Adipocyte (in vitro differentiated cells): ENCODE data around the gene EFNA5.
A peak's percentile ranks its signal among the peaks of the same experiment; 100 is the strongest.

ENCODE experiments used
- DNase-seq: peaks from one replicate; pipeline ENCODE4 v3.0.0-alpha.2; 2015; ENCODE audit warnings: low read depth
- H3K27me3 ChIP-seq: replicated peaks from 2 replicates; pipeline ENCODE4 v1.7.0; 2013; ENCODE audit warnings: mild to moderate bottlenecking, low read length, moderate library complexity; ENCODE audit not compliant: control insufficient read depth, insufficient read depth
- H3K36me3 ChIP-seq: 2 replicates; pipeline ENCODE4 v1.7.0; 2013; ENCODE audit warnings: low read length, mild to moderate bottlenecking, moderate library complexity; ENCODE audit not compliant: control insufficient read depth, insufficient read depth, severe bottlenecking
- H3K4me1 ChIP-seq: 2 replicates; pipeline ENCODE4 v1.7.0; 2013; ENCODE audit warnings: mild to moderate bottlenecking, low read length, moderate library complexity; ENCODE audit not compliant: control insufficient read depth, insufficient read depth
- H3K4me3 ChIP-seq: 2 replicates; pipeline ENCODE4 v1.7.0; 2013; ENCODE audit warnings: mild to moderate bottlenecking, low read length, moderate library complexity
- H3K9ac ChIP-seq: 2 replicates; pipeline ENCODE4 v1.7.0; 2013; ENCODE audit warnings: mild to moderate bottlenecking, low read length, moderate library complexity
- H3K9me3 ChIP-seq: 2 replicates; pipeline ENCODE4 v1.7.0; 2013; ENCODE audit warnings: mild to moderate bottlenecking, low read length, moderate library complexity; ENCODE audit not compliant: control insufficient read depth

Gene EFNA5

DNA sequence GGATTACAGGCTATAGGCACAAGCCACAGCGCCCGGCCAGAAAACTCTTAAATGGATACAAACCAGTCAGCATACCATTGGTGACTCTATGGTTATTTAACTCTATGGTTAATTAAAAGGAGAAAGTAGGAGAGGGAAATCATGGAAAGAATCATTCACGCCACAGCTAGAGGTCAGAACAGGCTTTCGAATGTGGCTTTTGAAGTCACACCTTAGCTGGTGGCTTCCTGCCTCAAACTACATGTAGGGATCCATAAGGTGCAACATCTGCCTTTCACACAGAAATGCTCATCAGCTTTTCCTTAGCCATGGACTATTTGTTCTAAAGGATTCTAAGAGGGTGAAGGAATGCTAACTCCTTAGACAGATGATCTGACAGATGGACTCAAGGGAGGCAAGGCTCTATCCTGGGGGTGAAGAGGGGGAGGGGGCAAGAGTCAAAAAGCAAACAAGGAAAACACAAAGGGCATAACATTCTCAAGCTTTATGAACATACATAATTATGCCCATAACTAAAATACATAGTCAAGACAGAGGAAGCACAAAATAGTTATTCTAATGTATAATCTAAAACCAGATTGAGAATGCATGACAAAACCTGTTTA is 130.9 kb downstream of the EFNA5 start:
- peaks cover 32% of the 10 kb centered on the region for H3K4me1 ChIP-seq

DNA sequence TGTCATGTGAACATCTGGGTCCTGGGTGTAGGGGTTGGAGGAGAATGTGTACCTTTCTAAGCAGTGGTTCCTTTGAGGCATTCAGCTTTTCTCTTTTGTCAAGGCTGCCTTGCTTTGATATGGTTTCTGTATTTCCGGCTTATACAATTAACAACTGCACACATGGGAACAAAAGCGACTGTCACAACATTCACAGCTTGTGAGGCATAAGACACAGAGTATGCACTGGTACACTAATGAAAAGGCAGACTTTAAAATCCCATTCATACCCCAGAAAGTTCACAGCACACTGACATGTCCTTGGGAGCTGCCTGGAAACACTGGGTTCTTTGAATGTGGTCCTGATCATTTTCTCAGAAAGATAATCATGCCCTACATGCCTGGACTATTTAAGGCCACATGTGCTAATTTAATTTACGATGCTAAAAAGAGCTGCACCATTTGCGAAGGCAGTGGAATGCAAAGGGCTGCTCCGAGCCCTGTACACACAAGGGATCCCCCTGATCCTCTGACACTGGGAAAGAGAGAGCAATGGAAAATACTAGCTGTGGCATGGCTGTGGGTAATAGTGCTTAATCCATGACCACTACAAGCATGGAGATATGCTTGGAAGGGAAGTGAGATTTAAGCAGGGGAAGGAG is 131.8 kb downstream of the EFNA5 start:
- no peaks in the 10 kb centered on the region for H3K9me3 ChIP-seq
- no peak for DNase-seq
- no peak overlapping the region for H3K4me3 ChIP-seq
- no peaks in the 10 kb centered on the region for H3K27me3 ChIP-seq
- H3K36me3 ChIP-seq = no peaks in the 10 kb centered on the region
- peaks cover 32% of the 10 kb centered on the region for H3K4me1 ChIP-seq
- no peak overlapping the region for H3K9ac ChIP-seq

More for the DNA sequence above, 130.9 kb downstream of the EFNA5 start:
- no peak for DNase-seq
- H3K4me3 ChIP-seq = no peak overlapping the region
- H3K27me3 ChIP-seq = no peaks in the 10 kb centered on the region
- H3K9me3 ChIP-seq = no peaks in the 10 kb centered on the region
- H3K9ac ChIP-seq = no peak overlapping the region
- H3K36me3 ChIP-seq = no peaks in the 10 kb centered on the region

DNA sequence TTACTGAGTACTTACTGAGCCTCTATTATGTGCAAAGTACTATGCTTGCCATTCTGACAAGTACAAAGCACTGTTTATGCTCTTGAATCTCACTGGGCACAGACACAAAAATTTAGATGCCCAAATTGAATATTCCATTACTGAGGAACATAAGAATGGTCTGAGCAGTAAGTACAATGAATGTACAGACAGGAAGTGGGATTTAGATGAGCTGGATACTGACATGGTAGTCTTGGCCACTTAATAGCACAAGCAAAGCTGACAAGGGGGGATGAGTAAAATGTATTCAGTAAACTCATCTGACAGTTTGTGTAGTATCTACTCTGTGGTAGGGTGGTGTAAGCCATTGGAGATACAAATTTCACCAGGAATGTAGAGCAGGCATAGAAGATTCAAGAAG is 132.4 kb downstream of the EFNA5 start:
- no peaks in the 10 kb centered on the region for H3K9me3 ChIP-seq
- no peak overlapping the region for H3K9ac ChIP-seq
- no peak for DNase-seq
- peaks cover 27% of the 10 kb centered on the region for H3K4me1 ChIP-seq
- no peaks in the 10 kb centered on the region for H3K27me3 ChIP-seq
- H3K36me3 ChIP-seq = no peaks in the 10 kb centered on the region
- H3K4me3 ChIP-seq = no peak overlapping the region

DNA sequence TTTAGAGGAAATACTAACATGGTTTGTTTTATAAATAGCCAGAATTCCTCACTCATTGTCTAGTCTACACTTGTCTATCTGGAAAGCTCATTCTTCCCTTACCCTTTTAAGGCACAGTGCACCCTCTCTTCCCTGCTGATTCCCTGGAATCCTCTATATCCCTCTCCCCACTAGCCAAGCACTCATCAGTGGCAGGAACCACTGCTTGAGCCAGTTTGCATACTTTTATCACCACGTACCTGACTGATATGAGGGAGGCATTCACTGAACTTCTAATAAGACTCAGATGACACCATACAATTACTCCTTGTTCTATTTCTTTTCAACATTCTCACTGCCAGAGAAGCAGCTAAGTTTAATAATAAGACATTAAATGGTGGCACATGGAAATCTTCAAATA is 134.9 kb downstream of the EFNA5 start:
- Histone ChIP-seq H3K4me3 (no peak overlapping the region), H3K4me1 (peaks cover 20% of the 10 kb centered on the region), H3K9me3 (no peaks in the 10 kb centered on the region), H3K36me3 (no peaks in the 10 kb centered on the region), H3K27me3 (no peaks in the 10 kb centered on the region), H3K9ac (no peak overlapping the region)
- no peak for DNase-seq

DNA sequence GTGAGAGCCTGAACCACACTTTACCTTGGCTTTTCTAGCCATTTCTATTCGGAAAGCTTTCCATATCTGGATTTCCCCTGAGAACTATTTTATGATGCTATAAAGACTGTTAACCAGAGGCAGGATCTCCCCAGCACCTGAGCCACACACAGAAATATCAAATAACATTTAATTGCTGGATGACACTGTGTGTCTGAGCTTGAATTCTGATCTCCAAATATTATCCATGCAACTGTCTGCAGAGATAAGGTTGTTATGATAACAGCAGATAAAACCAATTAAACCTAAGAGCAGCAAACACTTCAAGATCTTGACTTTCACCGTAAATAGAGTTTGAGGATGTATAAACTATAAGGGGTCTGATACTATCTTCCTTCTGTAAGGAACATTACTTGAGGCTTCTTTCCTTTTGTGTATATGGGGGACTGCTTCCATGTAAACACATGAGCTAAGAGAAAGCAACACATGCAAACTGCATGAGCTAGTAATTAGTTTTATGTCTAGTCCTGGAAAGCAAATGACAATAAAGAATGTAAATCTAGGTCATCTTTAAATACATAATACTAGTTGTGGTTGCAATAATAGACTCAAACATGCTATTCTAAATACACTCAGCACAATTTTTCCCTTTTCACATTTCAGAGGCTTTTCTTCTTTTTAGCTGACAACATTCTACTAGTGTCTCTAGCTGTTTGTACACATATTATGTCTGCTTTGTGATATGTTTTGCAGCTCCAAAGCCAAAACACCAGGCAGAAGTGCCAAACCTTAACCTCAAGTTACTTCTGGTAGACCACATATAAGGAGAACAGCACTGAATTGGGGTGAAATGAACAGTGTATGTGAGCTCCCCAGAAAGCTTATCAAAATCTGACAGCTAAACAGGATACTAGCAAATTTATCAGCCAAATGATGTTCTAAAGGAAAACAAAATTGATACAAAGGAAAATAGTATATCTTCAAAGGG is 136.5 kb downstream of the EFNA5 start:
- H3K27me3 ChIP-seq = no peaks in the 10 kb centered on the region
- no peaks in the 10 kb centered on the region for H3K9me3 ChIP-seq
- H3K36me3 ChIP-seq = no peaks in the 10 kb centered on the region
- no peak overlapping the region for H3K9ac ChIP-seq
- DNase-seq = no peak
- H3K4me1 ChIP-seq = peaks cover 20% of the 10 kb centered on the region
- no peak overlapping the region for H3K4me3 ChIP-seq

DNA sequence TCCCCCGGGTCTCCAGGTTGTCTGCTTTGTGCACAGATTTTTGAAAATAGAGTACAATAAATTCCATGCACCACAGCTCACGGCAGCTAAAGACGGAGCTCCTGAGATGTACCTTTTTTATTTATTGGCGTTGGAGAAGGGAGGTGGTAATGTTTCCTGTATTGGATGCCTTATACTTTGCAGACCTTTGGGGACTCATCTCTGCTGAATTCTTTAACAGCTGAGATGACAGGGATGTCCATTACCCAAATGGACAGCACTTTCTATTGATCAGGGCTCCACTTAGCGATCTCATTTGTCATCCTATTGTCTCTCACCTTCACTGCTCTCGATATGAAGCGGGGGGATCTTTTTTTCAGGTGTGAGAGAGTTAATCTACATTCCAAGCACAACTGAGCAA is 137.8 kb downstream of the EFNA5 start:
- DNase-seq = no peak
- no peak overlapping the region for H3K4me3 ChIP-seq
- no peaks in the 10 kb centered on the region for H3K27me3 ChIP-seq
- no peaks in the 10 kb centered on the region for H3K36me3 ChIP-seq
- H3K9me3 ChIP-seq = no peaks in the 10 kb centered on the region
- H3K4me1 ChIP-seq = peaks cover 17% of the 10 kb centered on the region
- no peak overlapping the region for H3K9ac ChIP-seq

DNA sequence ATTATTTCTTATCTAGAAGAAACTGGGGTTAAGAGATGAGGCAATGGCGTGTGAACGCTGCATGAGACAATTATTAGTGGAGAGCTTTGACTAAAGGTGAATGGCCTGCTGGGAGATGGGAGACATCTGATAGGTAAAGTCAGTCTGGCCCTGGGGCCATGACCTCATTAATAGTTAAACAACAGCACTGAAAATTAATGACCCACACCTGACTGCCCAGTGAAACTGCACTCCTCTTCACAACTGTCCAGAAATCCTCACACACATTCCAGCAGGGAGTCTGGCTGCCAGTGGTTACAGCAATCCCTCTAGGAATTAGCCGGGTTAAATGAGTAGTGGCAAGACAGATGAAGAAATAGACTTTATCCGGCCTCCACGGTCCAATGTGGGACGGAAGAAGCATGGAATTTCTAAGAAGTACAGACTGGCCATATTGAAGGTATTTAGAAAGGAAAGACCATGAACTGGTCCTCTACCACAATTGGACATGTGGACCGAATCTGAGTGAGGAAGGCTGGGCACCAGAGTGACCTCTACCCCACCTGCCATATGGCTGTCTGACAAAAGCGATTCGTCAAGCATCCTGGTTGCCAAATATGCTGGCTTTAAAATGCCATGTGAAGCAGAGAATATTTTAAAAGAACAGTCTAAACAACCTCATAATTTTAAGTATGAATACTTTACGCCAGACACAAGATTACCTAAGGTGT is 138.4 kb downstream of the EFNA5 start:
- no peaks in the 10 kb centered on the region for H3K36me3 ChIP-seq
- no peaks in the 10 kb centered on the region for H3K9me3 ChIP-seq
- no peak for DNase-seq
- peaks cover 12% of the 10 kb centered on the region for H3K4me1 ChIP-seq
- H3K9ac ChIP-seq = no peak overlapping the region
- H3K27me3 ChIP-seq = no peaks in the 10 kb centered on the region
- no peak overlapping the region for H3K4me3 ChIP-seq

DNA sequence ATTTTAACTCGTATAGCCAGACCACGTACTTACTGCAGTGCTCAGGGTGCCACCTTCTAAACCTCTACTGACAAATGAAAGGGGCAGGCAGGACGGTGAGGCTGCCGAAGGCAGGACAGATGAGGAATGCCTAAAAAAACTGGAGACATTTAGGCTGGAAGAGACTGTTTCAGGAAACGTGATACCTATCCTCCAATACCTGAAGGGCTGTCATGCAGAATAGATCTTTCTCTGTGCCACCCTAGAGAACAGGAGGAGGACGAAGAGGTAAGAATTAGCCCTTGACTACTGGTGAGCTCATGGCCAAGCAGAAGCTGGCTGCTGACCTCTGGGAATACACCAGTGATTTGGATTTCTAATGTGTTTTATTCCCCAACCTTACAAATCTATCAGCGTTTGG is 139.4 kb downstream of the EFNA5 start:
- Histone ChIP-seq H3K4me3 (no peak overlapping the region), H3K27me3 (no peaks in the 10 kb centered on the region), H3K9me3 (no peaks in the 10 kb centered on the region), H3K4me1 (peaks cover 19% of the 10 kb centered on the region), H3K9ac (no peak overlapping the region), H3K36me3 (no peaks in the 10 kb centered on the region)
- no peak for DNase-seq

DNA sequence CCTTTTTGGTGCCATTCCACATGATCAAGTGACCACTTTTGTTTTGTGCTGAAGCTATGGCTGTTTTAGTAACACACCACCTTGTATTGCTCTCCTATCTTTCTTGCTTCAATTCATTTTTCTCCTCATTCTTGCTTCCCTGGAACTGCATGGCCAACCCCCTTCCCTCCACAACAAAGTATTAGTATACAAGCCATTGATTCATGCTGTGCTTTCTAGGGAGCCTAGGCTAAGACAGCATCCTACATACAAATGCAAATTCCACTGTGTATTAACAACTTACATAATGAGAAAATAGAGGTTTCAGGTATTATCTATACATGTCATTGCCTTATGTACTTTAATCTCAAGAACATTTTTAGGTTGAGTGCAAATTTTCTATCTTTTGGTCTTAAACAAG is 141.1 kb downstream of the EFNA5 start:
- Histone ChIP-seq H3K27me3 (no peaks in the 10 kb centered on the region), H3K4me1 (peaks cover 22% of the 10 kb centered on the region), H3K9me3 (no peaks in the 10 kb centered on the region), H3K9ac (no peak overlapping the region), H3K4me3 (no peak overlapping the region), H3K36me3 (no peaks in the 10 kb centered on the region)
- DNase-seq = no peak

DNA sequence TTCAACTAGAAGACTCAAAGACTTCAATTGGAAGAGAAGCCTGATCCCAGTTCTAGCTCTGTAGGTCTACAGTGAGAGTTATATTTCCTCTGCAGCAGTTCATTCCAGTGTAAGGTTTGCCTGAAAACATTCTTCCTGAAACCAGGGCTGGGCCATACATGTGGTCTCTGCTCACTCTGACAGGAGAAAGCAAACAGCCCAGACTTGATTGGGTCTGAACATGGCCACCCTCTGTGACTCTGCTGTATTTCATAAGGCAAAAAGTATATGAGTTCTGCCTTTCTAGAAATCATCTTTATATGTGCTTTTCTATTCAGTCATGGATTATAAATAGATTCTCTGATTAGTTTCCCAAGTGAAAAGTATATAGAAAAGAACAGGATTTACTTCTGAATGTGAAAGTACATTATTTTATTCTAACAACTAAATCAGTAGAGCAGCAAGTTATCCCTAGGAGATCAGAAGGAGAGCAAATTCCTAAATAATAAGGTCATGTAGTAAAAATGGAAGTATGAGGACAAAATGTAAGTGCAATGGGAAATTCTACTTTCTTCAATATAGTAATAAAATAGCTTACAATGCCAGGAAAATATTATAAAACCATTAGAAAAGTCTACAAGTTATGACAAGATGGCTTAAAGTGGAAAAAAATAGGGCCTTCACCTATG is 144.3 kb downstream of the EFNA5 start:
- Histone ChIP-seq H3K9me3 (no peaks in the 10 kb centered on the region), H3K4me1 (peaks cover 12% of the 10 kb centered on the region), H3K9ac (no peak overlapping the region), H3K36me3 (no peaks in the 10 kb centered on the region), H3K27me3 (no peaks in the 10 kb centered on the region), H3K4me3 (no peak overlapping the region)
- DNase-seq = peak; percentile 44
